ENCODE data around the gene HIPK2.

- TF ChIP-seq POLR2AphosphoS5 (IDR thresholded peaks at IDR 0.05; ENCODE audit: low read depth, low read length) (no peak), TAF1 (IDR thresholded peaks at IDR 0.05; ENCODE audit: borderline replicate concordance, low read depth, low read length) (no peak), POLR2A (IDR thresholded peaks at IDR 0.05; ENCODE audit: low read depth, low read length) (no peak)
Observed at GRCh38 chr7:139782932-139783331, 5.1 kb upstream of the HIPK2 start.
